Fibroblast of lung (primary cell): ENCODE results near the gene CCDC158.

ENCODE experiments used
- CTCF ChIP-seq, 2 donors: IDR thresholded peaks in 1 of 2; conservative IDR thresholded peaks in 1 of 2; 1 replicate in 1 of 2; 2 replicates in 1 of 2; pipeline ENCODE4 v1.5.1; 2011 to 2012; ENCODE audit warnings: low read length in 2 of 2, control low read depth in 1 of 2, inconsistent platforms in 1 of 2, low read depth in 1 of 2, mild to moderate bottlenecking in 1 of 2
- EZH2 ChIP-seq: IDR thresholded peaks from 2 replicates; pipeline ENCODE4 v1.5.1; 2012; ENCODE audit warnings: low read length, control low read depth, mild to moderate bottlenecking; ENCODE audit errors: missing control alignments

GRCh38 chr4:76315267-76315918, 105.5 kb downstream of the CCDC158 start:
- TF ChIP-seq CTCF (conservative IDR thresholded peaks at IDR 0.05 in 1 of 2, IDR thresholded peaks at IDR 0.05 in 1 of 2; ENCODE audit: low read depth in 1 of 2, low read length in 2 of 2) (no peak), EZH2 (no peak)
